Measurements from ENCODE around the gene SHROOM4. TPM values are rescaled to one million over a fixed set of nuclear protein-coding genes. Genes with fewer than 3 reads are reported as not detected.

The SHROOM4 gene
- total and polyA plus RNA-seq, 2 donors (not counting 1 experiment from before 2014, with no cell fraction given): not detected

DNA sequence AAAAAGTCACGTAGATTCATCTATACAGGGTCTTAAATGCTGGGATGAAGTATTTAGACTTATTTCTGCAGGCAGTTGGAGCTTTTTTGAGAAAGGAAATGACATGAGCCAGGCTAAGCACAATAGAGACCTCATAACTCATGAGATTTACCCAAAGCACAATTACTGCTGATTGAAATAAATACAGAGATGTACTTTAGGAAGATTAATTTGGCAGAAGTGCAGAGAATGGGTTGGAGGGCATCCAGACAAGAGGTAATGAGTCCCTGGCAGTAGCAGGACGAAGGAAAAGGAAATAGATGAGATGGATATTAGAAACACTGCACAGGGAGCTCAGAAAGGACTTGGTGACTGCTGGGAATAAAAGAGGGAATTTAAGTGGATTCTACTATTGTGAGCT lies 129.1 kb downstream of the SHROOM4 start:
- intact Hi-C loops (cut with micrococcal nuclease): no loop called here
- no peaks in the 10 kb centered on the region for H3K27me3 Mint-ChIP-seq
- ATAC-seq (ENCODE audit: low read depth): no peak

GRCh38 chrX:50680990-50681389 lies 133.0 kb downstream of the SHROOM4 start:
- no peak overlapping the region for H3K4me3 ChIP-seq (ENCODE audit: control extremely low read depth in 1 of 5, extremely low read depth in 1 of 5, insufficient read depth in 1 of 5, low read depth in 2 of 5, low read length in 4 of 5)
- H3K36me3 ChIP-seq (replicated peaks in 1 of 2; ENCODE audit: control extremely low read depth in 1 of 2, control insufficient read depth in 1 of 2, extremely low read depth in 1 of 2, insufficient read depth in 2 of 2, low read length in 1 of 2): no peaks in the 10 kb centered on the region
- no peak for DNase-seq
- no peak overlapping the region for H3K4me2 ChIP-seq (replicated peaks; ENCODE audit: low read depth, low read length, poor library complexity, severe bottlenecking)
- intact Hi-C loops (cut with micrococcal nuclease): no loop called here
- ChIA-PET POLR2A (no interaction called here), CTCF (interaction anchor here (1.4 kb wide), 1 partner anchor 10 kb away, joined by 5 read pairs; no protein-coding TSS in a partner anchor)
- H3K79me2 ChIP-seq (ENCODE audit: control insufficient read depth, insufficient read depth, low read length): no peaks in the 10 kb centered on the region
- peaks cover 0 to 7% (median 0%) of the 10 kb centered on the region in 4 experiments for H3K27me3 ChIP-seq (replicated peaks in 1 of 4; ENCODE audit: control extremely low read depth in 1 of 4, control insufficient read depth in 3 of 4, insufficient read depth in 4 of 4, low read length in 3 of 4)
- no peak overlapping the region for H3K9ac ChIP-seq (ENCODE audit: low read length)
- Mint-ChIP-seq H3K4me3 (no peak overlapping the region), H3K27ac (no peak overlapping the region), H3K4me1 (no peaks in the 10 kb centered on the region), H3K27me3 (no peaks in the 10 kb centered on the region), H3K9me3 (ENCODE audit: insufficient read depth) (no peaks in the 10 kb centered on the region)
- H3K27ac ChIP-seq (ENCODE audit: low read length in 2 of 2): no peak overlapping the region
- no peaks in the 10 kb centered on the region for H4K20me1 ChIP-seq (ENCODE audit: control insufficient read depth, insufficient read depth, low read length, poor library complexity, severe bottlenecking)
- TF ChIP-seq EZH2 (IDR thresholded peaks at IDR 0.05; ENCODE audit: borderline replicate concordance, insufficient read depth, low read depth, low read length, poor library complexity, severe bottlenecking): no peak
- no peak for TF ChIP-seq CTCF (IDR thresholded peaks at IDR 0.05)
- no peaks in the 10 kb centered on the region for H3K4me1 ChIP-seq (ENCODE audit: control insufficient read depth in 2 of 2, insufficient read depth in 2 of 2, low read length in 2 of 2)
- no peak for ATAC-seq (ENCODE audit: low read depth)
- H3K9me3 ChIP-seq (ENCODE audit: control extremely low read depth in 1 of 3, control insufficient read depth in 2 of 3, insufficient read depth in 1 of 3, low read length in 2 of 3): no peaks in the 10 kb centered on the region
- H2AFZ ChIP-seq (ENCODE audit: insufficient read depth, low read depth, low read length, poor library complexity, severe bottlenecking): no peak overlapping the region
- WGBS (ENCODE audit: insufficient coverage): 60% methylated on average over 2 of the region's 2 CpGs

More for the DNA sequence above, 129.1 kb downstream of the SHROOM4 start:
- H3K27me3 ChIP-seq (replicated peaks in 1 of 4; ENCODE audit: control extremely low read depth in 1 of 4, control insufficient read depth in 3 of 4, insufficient read depth in 4 of 4, low read length in 3 of 4): peaks cover 0 to 7% (median 0%) of the 10 kb centered on the region in 4 experiments
- H2AFZ ChIP-seq (ENCODE audit: insufficient read depth, low read depth, low read length, poor library complexity, severe bottlenecking): no peak overlapping the region
- H3K4me1 ChIP-seq (ENCODE audit: control insufficient read depth in 2 of 2, insufficient read depth in 2 of 2, low read length in 2 of 2): no peaks in the 10 kb centered on the region
- H3K27ac ChIP-seq (ENCODE audit: low read length in 2 of 2): no peak overlapping the region
- Mint-ChIP-seq H3K9me3 (ENCODE audit: insufficient read depth) (no peaks in the 10 kb centered on the region), H3K4me1 (no peaks in the 10 kb centered on the region), H3K4me3 (no peak overlapping the region), H3K27ac (no peak overlapping the region)
- no peaks in the 10 kb centered on the region for H3K9me3 ChIP-seq (ENCODE audit: control extremely low read depth in 1 of 3, control insufficient read depth in 2 of 3, insufficient read depth in 1 of 3, low read length in 2 of 3)
- WGBS (ENCODE audit: insufficient coverage): no CpG with 5 or more reads among the region's 2 CpGs
- DNase-seq: no peak
- no peaks in the 10 kb centered on the region for H3K36me3 ChIP-seq (replicated peaks in 1 of 2; ENCODE audit: control extremely low read depth in 1 of 2, control insufficient read depth in 1 of 2, extremely low read depth in 1 of 2, insufficient read depth in 2 of 2, low read length in 1 of 2)
- POLR2A ChIA-PET: no interaction called here
- H3K4me2 ChIP-seq (replicated peaks; ENCODE audit: low read depth, low read length, poor library complexity, severe bottlenecking): no peak overlapping the region
- H3K79me2 ChIP-seq (ENCODE audit: control insufficient read depth, insufficient read depth, low read length): no peaks in the 10 kb centered on the region
- TF ChIP-seq CTCF (IDR thresholded peaks at IDR 0.05) (no peak), EZH2 (IDR thresholded peaks at IDR 0.05; ENCODE audit: borderline replicate concordance, insufficient read depth, low read depth, low read length, poor library complexity, severe bottlenecking) (no peak)
- no peaks in the 10 kb centered on the region for H4K20me1 ChIP-seq (ENCODE audit: control insufficient read depth, insufficient read depth, low read length, poor library complexity, severe bottlenecking)
- no peak overlapping the region for H3K9ac ChIP-seq (ENCODE audit: low read length)
- CTCF ChIA-PET: no interaction called here
- no peak overlapping the region for H3K4me3 ChIP-seq (ENCODE audit: control extremely low read depth in 1 of 5, extremely low read depth in 1 of 5, insufficient read depth in 1 of 5, low read depth in 2 of 5, low read length in 4 of 5)
